Tongue (tissue), 2 donors: ENCODE data around the gene DPP8. TPM values are rescaled to one million over a fixed set of nuclear protein-coding genes. Genes with fewer than 3 reads are reported as not detected.
"Not testable (repeated sequence)": the region's sequence is repeated elsewhere in the genome, so short reads cannot be mapped to it uniquely, and the experiment has no call there.

Experiments
- DNase-seq: peaks from one replicate; pipeline ENCODE4 v3.0.0-alpha.2; 2015
- total RNA-seq: library from RNA; depleted of rRNA; stranded (reverse); fragments of >200 nt; gene quantifications from one replicate; pipeline ENCODE4 v1.2.3, GENCODE V29; 2014

The DPP8 gene
- total RNA-seq, 1 donor from 2014 or later: 50.0 TPM

- no peak for DNase-seq
Measured at GRCh38 chr15:65524226-65524625, 6.7 kb upstream of the DPP8 start.

GRCh38 chr15:65521350-65521749 lies 3.9 kb upstream of the DPP8 start:
- DNase-seq: no peak

GRCh38 chr15:65518633-65519285 lies 1.3 kb upstream of the DPP8 start:
- DNase-seq: no peak

GRCh38 chr15:65517866-65518207 lies 348 bp upstream of the DPP8 start:
- no peak for DNase-seq

GRCh38 chr15:65512807-65513416 lies 4.6 kb downstream of the DPP8 start:
- DNase-seq: peak; percentile 68

- DNase-seq: no peak
Measured at GRCh38 chr15:65512189-65512588, 5.3 kb downstream of the DPP8 start.

GRCh38 chr15:65509321-65509720 lies 8.2 kb downstream of the DPP8 start:
- DNase-seq: no peak

GRCh38 chr15:65494076-65494475 lies 23.4 kb downstream of the DPP8 start:
- DNase-seq: no peak

GRCh38 chr15:65484876-65485275 lies 32.6 kb downstream of the DPP8 start:
- DNase-seq: no peak

GRCh38 chr15:65476903-65477302 lies 40.6 kb downstream of the DPP8 start:
- no peak for DNase-seq

- DNase-seq: no peak
Measured at GRCh38 chr15:65470866-65471265, 46.6 kb downstream of the DPP8 start.

- no peak for DNase-seq
Measured at GRCh38 chr15:65468229-65468909, 49.1 kb downstream of the DPP8 start.

GRCh38 chr15:65466901-65467300 lies 50.6 kb downstream of the DPP8 start:
- no peak for DNase-seq

GRCh38 chr15:65463096-65463495 lies 54.4 kb downstream of the DPP8 start:
- not testable (repeated sequence) for DNase-seq

- DNase-seq: no peak
Measured at GRCh38 chr15:65460741-65461347, 56.6 kb downstream of the DPP8 start.

GRCh38 chr15:65455256-65455655 lies 62.2 kb downstream of the DPP8 start:
- not testable (repeated sequence) for DNase-seq

GRCh38 chr15:65451989-65452388 lies 65.5 kb downstream of the DPP8 start:
- DNase-seq: no peak

- DNase-seq: no peak
Measured at GRCh38 chr15:65450556-65450955, 66.9 kb downstream of the DPP8 start.

- no peak for DNase-seq
Measured at GRCh38 chr15:65447145-65447544, 70.3 kb downstream of the DPP8 start.

GRCh38 chr15:65434201-65434600 lies 83.3 kb downstream of the DPP8 start:
- DNase-seq: no peak

- no peak for DNase-seq
Measured at GRCh38 chr15:65431731-65432130, 85.8 kb downstream of the DPP8 start.

GRCh38 chr15:65426216-65426853 lies 91.2 kb downstream of the DPP8 start:
- no peak for DNase-seq

- no peak for DNase-seq
Measured at GRCh38 chr15:65424683-65425082, 92.8 kb downstream of the DPP8 start.
